ENCODE measurements around the gene TWIST2. TPM values are rescaled to one million over a fixed set of nuclear protein-coding genes. Genes with fewer than 3 reads are reported as not detected.

TWIST2 gene
- total and polyA plus RNA-seq, 7 experiments from 2014 or later: not detected

- intact Hi-C loops (cut with micrococcal nuclease): no loop called here
- no peaks in the 10 kb centered on the region for H3K36me3 Mint-ChIP-seq
- Histone ChIP-seq H3K9me3 (ENCODE audit: control insufficient read depth in 2 of 3, low read length in 3 of 3) (no peaks in the 10 kb centered on the region), H3K4me3 (ENCODE audit: low read length) (no peak overlapping the region), H3K27me3 (ENCODE audit: control insufficient read depth in 2 of 2, insufficient read depth in 2 of 2, low read length in 2 of 2) (no peaks in the 10 kb centered on the region), H3K27ac (ENCODE audit: low read depth, low read length) (no peak overlapping the region), H3K4me1 (ENCODE audit: control insufficient read depth in 2 of 2, insufficient read depth in 2 of 2, low read length in 2 of 2) (no peaks in the 10 kb centered on the region), H3K36me3 (ENCODE audit: control insufficient read depth in 2 of 3, insufficient read depth in 3 of 3, low read length in 3 of 3) (no peaks in the 10 kb centered on the region)
- ChIA-PET CTCF (no interaction called here), POLR2A (no interaction called here)
- H3K27me3 Mint-ChIP-seq: peaks cover 0 to 32% (median 9%) of the 10 kb centered on the region in 5 donors
- DNase-seq: no peak
- H3K4me3 Mint-ChIP-seq: no peak overlapping the region
- no peak for ATAC-seq
- H3K27ac Mint-ChIP-seq: no peak overlapping the region
- peaks cover 0 to 1% (median 0%) of the 10 kb centered on the region in 11 donors for H3K9me3 Mint-ChIP-seq
- peaks cover 0 to 2% (median 0%) of the 10 kb centered on the region in 7 donors for H3K4me1 Mint-ChIP-seq
Measured at GRCh38 chr2:238897122-238897880, 49.4 kb downstream of the TWIST2 start.

DNA sequence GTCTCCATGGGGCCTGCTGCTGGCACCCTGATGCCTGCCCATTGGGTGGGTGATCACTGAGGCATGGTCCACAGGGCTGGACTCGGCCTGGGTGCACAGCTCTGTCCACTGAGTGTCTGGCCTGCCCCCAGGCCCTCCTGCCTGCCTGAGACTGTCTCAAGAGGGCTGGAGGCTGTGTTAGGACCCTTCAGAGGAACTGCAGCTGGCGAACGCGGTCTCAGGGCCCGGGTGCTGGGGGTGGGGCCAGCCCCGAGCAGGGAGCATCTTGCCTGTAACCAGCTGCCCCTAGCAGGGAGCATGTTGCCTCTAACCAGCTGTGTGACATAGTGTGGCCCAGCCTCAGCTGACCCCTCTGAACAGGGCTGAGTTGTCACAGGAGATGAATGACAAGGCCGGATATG lies 50.0 kb downstream of the TWIST2 start:
- Histone ChIP-seq H3K27me3 (ENCODE audit: control insufficient read depth in 2 of 2, insufficient read depth in 2 of 2, low read length in 2 of 2) (no peaks in the 10 kb centered on the region), H3K36me3 (ENCODE audit: control insufficient read depth in 2 of 3, insufficient read depth in 3 of 3, low read length in 3 of 3) (no peaks in the 10 kb centered on the region), H3K9me3 (ENCODE audit: control insufficient read depth in 2 of 3, low read length in 3 of 3) (no peaks in the 10 kb centered on the region), H3K27ac (ENCODE audit: low read depth, low read length) (no peak overlapping the region), H3K4me1 (ENCODE audit: control insufficient read depth in 2 of 2, insufficient read depth in 2 of 2, low read length in 2 of 2) (no peaks in the 10 kb centered on the region), H3K4me3 (ENCODE audit: low read length) (no peak overlapping the region)
- ChIA-PET POLR2A (no interaction called here), CTCF (no interaction called here)
- Mint-ChIP-seq H3K4me1 (peaks cover 0 to 1% (median 0%) of the 10 kb centered on the region in 7 donors), H3K4me3 (no peak overlapping the region), H3K36me3 (no peaks in the 10 kb centered on the region), H3K27ac (no peak overlapping the region), H3K27me3 (peaks cover 0 to 32% (median 9%) of the 10 kb centered on the region in 5 donors), H3K9me3 (peaks cover 0 to 1% (median 0%) of the 10 kb centered on the region in 11 donors)
- ATAC-seq (no peak), DNase-seq (no peak)
- intact Hi-C loops (cut with micrococcal nuclease): no loop called here

GRCh38 chr2:238898534-238899281 lies 50.8 kb downstream of the TWIST2 start:
- Histone ChIP-seq H3K36me3 (ENCODE audit: control insufficient read depth in 2 of 3, insufficient read depth in 3 of 3, low read length in 3 of 3) (no peaks in the 10 kb centered on the region), H3K4me1 (ENCODE audit: control insufficient read depth in 2 of 2, insufficient read depth in 2 of 2, low read length in 2 of 2) (no peaks in the 10 kb centered on the region), H3K4me3 (ENCODE audit: low read length) (no peak overlapping the region), H3K27me3 (ENCODE audit: control insufficient read depth in 2 of 2, insufficient read depth in 2 of 2, low read length in 2 of 2) (no peaks in the 10 kb centered on the region), H3K9me3 (ENCODE audit: control insufficient read depth in 2 of 3, low read length in 3 of 3) (no peaks in the 10 kb centered on the region), H3K27ac (ENCODE audit: low read depth, low read length) (no peak overlapping the region)
- Mint-ChIP-seq H3K27me3 (peaks cover 0 to 32% (median 9%) of the 10 kb centered on the region in 5 donors), H3K36me3 (no peaks in the 10 kb centered on the region), H3K4me1 (peaks cover 0 to 1% (median 0%) of the 10 kb centered on the region in 7 donors), H3K4me3 (no peak overlapping the region), H3K9me3 (peaks cover 0 to 1% (median 0%) of the 10 kb centered on the region in 11 donors), H3K27ac (no peak overlapping the region)
- DNase-seq (no peak), ATAC-seq (no peak)
- intact Hi-C loops (cut with micrococcal nuclease): no loop called here
- ChIA-PET CTCF (no interaction called here), POLR2A (no interaction called here)

GRCh38 chr2:238899386-238899785 lies 51.5 kb downstream of the TWIST2 start:
- Histone ChIP-seq H3K4me3 (ENCODE audit: low read length) (no peak overlapping the region), H3K27me3 (ENCODE audit: control insufficient read depth in 2 of 2, insufficient read depth in 2 of 2, low read length in 2 of 2) (no peaks in the 10 kb centered on the region), H3K36me3 (ENCODE audit: control insufficient read depth in 2 of 3, insufficient read depth in 3 of 3, low read length in 3 of 3) (no peaks in the 10 kb centered on the region), H3K27ac (ENCODE audit: low read depth, low read length) (no peak overlapping the region), H3K4me1 (ENCODE audit: control insufficient read depth in 2 of 2, insufficient read depth in 2 of 2, low read length in 2 of 2) (no peaks in the 10 kb centered on the region), H3K9me3 (ENCODE audit: control insufficient read depth in 2 of 3, low read length in 3 of 3) (no peaks in the 10 kb centered on the region)
- no peak overlapping the region for H3K27ac Mint-ChIP-seq
- no peak overlapping the region for H3K4me3 Mint-ChIP-seq
- H3K9me3 Mint-ChIP-seq: peaks cover 0 to 1% (median 0%) of the 10 kb centered on the region in 11 donors
- intact Hi-C loops (cut with micrococcal nuclease): no loop called here
- ChIA-PET CTCF (no interaction called here), POLR2A (no interaction called here)
- H3K4me1 Mint-ChIP-seq: peaks cover 0 to 1% (median 0%) of the 10 kb centered on the region in 7 donors
- peaks cover 0 to 32% (median 9%) of the 10 kb centered on the region in 5 donors for H3K27me3 Mint-ChIP-seq
- no peaks in the 10 kb centered on the region for H3K36me3 Mint-ChIP-seq
- DNase-seq: no peak
- ATAC-seq: no peak

DNA sequence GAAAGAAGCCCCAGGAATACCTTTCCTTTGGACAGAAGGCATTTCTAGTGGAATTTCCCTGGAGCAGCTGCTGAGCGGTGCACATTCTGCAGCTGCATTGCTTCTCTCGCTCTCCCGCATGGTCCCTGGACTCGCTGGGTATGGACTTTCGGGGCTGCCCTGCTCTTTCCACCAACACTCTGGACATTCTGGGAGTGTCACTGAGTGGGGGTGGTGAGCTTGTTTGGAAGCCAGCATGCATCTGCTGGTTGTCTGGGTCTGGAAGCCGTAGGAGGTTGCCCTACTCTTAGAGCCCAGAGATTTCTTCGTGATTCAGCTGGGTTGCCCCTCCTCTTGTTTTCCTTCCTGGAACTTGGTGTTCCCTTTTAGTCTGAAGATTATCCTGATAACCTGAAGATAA lies 52.6 kb downstream of the TWIST2 start:
- Mint-ChIP-seq H3K4me1 (peaks cover 0 to 1% (median 0%) of the 10 kb centered on the region in 7 donors), H3K36me3 (no peaks in the 10 kb centered on the region), H3K9me3 (peaks cover 0 to 1% (median 0%) of the 10 kb centered on the region in 11 donors), H3K27ac (no peak overlapping the region), H3K4me3 (no peak overlapping the region), H3K27me3 (peaks cover 0 to 23% (median 9%) of the 10 kb centered on the region in 5 donors)
- H3K4me3 ChIP-seq (ENCODE audit: low read length): no peak overlapping the region
- no peak overlapping the region for H3K27ac ChIP-seq (ENCODE audit: low read depth, low read length)
- no peaks in the 10 kb centered on the region for H3K36me3 ChIP-seq (ENCODE audit: control insufficient read depth in 2 of 3, insufficient read depth in 3 of 3, low read length in 3 of 3)
- H3K4me1 ChIP-seq (ENCODE audit: control insufficient read depth in 2 of 2, insufficient read depth in 2 of 2, low read length in 2 of 2): no peaks in the 10 kb centered on the region
- no peaks in the 10 kb centered on the region for H3K9me3 ChIP-seq (ENCODE audit: control insufficient read depth in 2 of 3, low read length in 3 of 3)
- no peaks in the 10 kb centered on the region for H3K27me3 ChIP-seq (ENCODE audit: control insufficient read depth in 2 of 2, insufficient read depth in 2 of 2, low read length in 2 of 2)
- intact Hi-C loops (cut with micrococcal nuclease): no loop called here
- POLR2A ChIA-PET: no interaction called here
- CTCF ChIA-PET: no interaction called here
- DNase-seq (no peak), ATAC-seq (no peak)

- Mint-ChIP-seq H3K36me3 (no peaks in the 10 kb centered on the region), H3K9me3 (peaks cover 0 to 5% (median 0%) of the 10 kb centered on the region in 11 donors), H3K27ac (no peak overlapping the region), H3K27me3 (peaks cover 0 to 23% (median 14%) of the 10 kb centered on the region in 5 donors), H3K4me1 (peaks cover 0 to 1% (median 0%) of the 10 kb centered on the region in 7 donors), H3K4me3 (no peak overlapping the region)
- no peak overlapping the region for H3K27ac ChIP-seq (ENCODE audit: low read depth, low read length)
- no peaks in the 10 kb centered on the region for H3K27me3 ChIP-seq (ENCODE audit: control insufficient read depth in 2 of 2, insufficient read depth in 2 of 2, low read length in 2 of 2)
- CTCF ChIA-PET: no interaction called here
- ATAC-seq: no peak
- no peaks in the 10 kb centered on the region for H3K4me1 ChIP-seq (ENCODE audit: control insufficient read depth in 2 of 2, insufficient read depth in 2 of 2, low read length in 2 of 2)
- no peaks in the 10 kb centered on the region for H3K9me3 ChIP-seq (ENCODE audit: control insufficient read depth in 2 of 3, low read length in 3 of 3)
- H3K36me3 ChIP-seq (ENCODE audit: control insufficient read depth in 2 of 3, insufficient read depth in 3 of 3, low read length in 3 of 3): no peaks in the 10 kb centered on the region
- no peak for DNase-seq
- POLR2A ChIA-PET: no interaction called here
- no peak overlapping the region for H3K4me3 ChIP-seq (ENCODE audit: low read length)
- intact Hi-C loops (cut with micrococcal nuclease): no loop called here
Measured at GRCh38 chr2:238901461-238902057, 53.7 kb downstream of the TWIST2 start.
